Nephron (organoid): ENCODE results near the gene PGF.

ENCODE experiments used
- H3K27ac Mint-ChIP-seq, 3 experiments: 2 replicates each; pipeline ENCODE4 v1.8.0; 2020; ENCODE audit warnings: mixed read lengths in 3 of 3, mild to moderate bottlenecking in 2 of 3, moderate library complexity in 1 of 3
- H3K27me3 Mint-ChIP-seq: 2 replicates; pipeline ENCODE4 v1.8.0; 2021; ENCODE audit warnings: low read depth, mild to moderate bottlenecking, moderate library complexity, mixed read lengths
- H3K36me3 Mint-ChIP-seq: 2 replicates; pipeline ENCODE4 v1.8.0; 2020; ENCODE audit warnings: low read depth, mixed read lengths
- H3K4me1 Mint-ChIP-seq: 2 replicates; pipeline ENCODE4 v1.8.0; 2020; ENCODE audit warnings: mixed read lengths
- H3K4me3 Mint-ChIP-seq, 3 experiments: 2 replicates each; pipeline ENCODE4 v1.8.0; 2020; ENCODE audit warnings: mild to moderate bottlenecking in 3 of 3, mixed read lengths in 3 of 3, moderate library complexity in 2 of 3
- H3K9me3 Mint-ChIP-seq: 2 replicates; pipeline ENCODE4 v1.8.0; 2020; ENCODE audit warnings: mixed read lengths
- TF ChIP-seq, protein P1 (sequence below), 3 experiments: fragments of 200-600 bp; sonication (generic); IDR thresholded peaks; one replicate each; pipeline ENCODE4 v1.5.0; 2021; ENCODE audit warnings: antibody characterized with exemption in 3 of 3; ENCODE audit not compliant: unreplicated experiment in 3 of 3

Gene PGF

DNA sequence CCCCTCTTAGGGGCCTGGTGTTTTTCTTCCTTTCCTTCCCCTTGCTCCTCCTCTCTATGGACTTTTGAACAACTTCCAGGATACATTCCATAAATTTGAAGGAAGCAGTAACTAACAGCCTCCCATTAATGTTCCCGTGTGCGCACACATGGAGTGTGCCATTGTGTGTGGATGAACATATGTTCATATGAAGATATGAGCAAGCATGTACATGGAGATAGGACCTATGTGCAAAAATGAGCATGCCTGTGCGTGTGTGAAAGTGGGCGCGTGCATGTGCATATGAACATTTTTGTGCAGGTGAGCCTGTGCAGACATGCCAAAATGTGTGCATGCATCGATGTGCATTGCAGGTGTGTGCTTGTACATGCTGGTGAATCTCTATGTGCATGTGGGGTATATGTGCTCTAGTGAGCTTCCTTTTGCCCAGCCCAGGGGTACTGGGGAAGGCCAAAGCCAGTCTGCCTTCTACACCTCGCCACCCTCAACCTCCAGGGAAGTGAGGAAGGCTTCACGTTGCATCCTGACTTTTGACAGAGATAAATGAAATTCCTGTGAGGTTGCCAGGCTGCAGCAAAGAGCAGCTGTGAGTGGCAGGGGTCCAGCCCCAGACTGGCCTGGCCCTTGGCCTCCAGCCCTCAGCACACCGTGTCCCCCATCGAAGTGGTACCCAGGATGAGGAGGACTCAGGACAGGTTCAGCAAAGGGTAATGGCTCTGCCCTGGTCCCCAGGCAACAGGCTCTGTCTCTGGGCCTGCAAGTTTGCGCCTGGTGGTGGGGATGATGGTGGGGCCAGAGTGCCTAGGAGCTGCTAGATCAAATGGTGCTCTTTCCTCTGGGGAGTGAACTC is 21.1 kb upstream of the PGF start:
- Mint-ChIP-seq H3K4me3 (no peak overlapping the region), H3K9me3 (no peaks in the 10 kb centered on the region), H3K4me1 (peaks cover 71% of the 10 kb centered on the region), H3K27me3 (peaks cover 8% of the 10 kb centered on the region), H3K36me3 (no peaks in the 10 kb centered on the region), H3K27ac (peak overlapping the region in 2 of 3 experiments; percentile 63 to 77)
- TF ChIP-seq, protein P1, sequence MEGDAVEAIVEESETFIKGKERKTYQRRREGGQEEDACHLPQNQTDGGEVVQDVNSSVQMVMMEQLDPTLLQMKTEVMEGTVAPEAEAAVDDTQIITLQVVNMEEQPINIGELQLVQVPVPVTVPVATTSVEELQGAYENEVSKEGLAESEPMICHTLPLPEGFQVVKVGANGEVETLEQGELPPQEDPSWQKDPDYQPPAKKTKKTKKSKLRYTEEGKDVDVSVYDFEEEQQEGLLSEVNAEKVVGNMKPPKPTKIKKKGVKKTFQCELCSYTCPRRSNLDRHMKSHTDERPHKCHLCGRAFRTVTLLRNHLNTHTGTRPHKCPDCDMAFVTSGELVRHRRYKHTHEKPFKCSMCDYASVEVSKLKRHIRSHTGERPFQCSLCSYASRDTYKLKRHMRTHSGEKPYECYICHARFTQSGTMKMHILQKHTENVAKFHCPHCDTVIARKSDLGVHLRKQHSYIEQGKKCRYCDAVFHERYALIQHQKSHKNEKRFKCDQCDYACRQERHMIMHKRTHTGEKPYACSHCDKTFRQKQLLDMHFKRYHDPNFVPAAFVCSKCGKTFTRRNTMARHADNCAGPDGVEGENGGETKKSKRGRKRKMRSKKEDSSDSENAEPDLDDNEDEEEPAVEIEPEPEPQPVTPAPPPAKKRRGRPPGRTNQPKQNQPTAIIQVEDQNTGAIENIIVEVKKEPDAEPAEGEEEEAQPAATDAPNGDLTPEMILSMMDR (IDR thresholded peaks at IDR 0.05; ENCODE audit: unreplicated experiment in 3 of 3), result no peak

GRCh38 chr14:74975059-74975810 is 19.8 kb upstream of the PGF start:
- Mint-ChIP-seq H3K4me1 (peaks cover 58% of the 10 kb centered on the region), H3K27me3 (peaks cover 4% of the 10 kb centered on the region), H3K27ac (peak overlapping the region in 2 of 3 experiments; percentile 77 to 84), H3K9me3 (no peaks in the 10 kb centered on the region), H3K4me3 (peak overlapping the region in 1 of 3 experiments; percentile 34), H3K36me3 (no peaks in the 10 kb centered on the region)
- TF ChIP-seq, protein P1 (IDR thresholded peaks at IDR 0.05; ENCODE audit: unreplicated experiment in 3 of 3), result no peak

DNA sequence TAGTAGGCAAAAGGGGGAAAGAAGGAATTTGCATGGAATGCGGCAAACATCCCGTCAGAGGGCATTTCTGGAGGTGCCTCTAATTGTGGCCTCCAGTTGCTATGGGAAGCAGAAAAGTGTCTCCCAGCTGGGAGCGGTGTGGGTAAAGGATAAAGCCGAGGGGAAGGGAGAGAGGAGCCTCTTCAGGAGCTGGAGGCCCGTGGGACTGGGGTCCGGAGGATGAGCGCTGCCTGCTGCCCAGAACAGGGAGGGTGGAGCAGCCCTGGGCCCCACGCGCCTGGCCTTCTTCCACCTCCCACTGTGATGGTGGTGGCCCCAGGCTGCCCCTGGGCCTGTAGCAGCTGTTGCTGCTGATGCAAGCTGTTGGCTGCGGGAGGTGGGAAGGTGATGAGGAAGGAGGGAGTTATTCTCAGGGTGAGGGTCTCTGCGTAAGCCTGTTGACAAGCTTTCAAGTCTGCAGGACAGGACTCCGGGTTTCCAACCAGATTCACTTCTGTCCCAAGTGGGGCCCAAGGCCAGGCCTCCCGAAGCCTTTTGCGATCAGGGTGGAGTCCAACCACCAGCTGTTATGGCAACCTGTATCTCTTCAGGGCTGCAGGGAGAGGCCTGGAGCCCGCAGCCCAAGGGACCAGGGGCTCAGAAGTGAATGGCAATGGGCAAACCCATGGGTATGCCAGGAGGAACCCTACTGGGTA is 19.1 kb upstream of the PGF start:
- Mint-ChIP-seq H3K9me3 (no peaks in the 10 kb centered on the region), H3K36me3 (no peaks in the 10 kb centered on the region), H3K4me1 (peaks cover 51% of the 10 kb centered on the region), H3K4me3 (no peak overlapping the region), H3K27me3 (peaks cover 4% of the 10 kb centered on the region), H3K27ac (peak overlapping the region; percentile 15 to 77 (median 77))
- TF ChIP-seq, protein P1 (IDR thresholded peaks at IDR 0.05; ENCODE audit: unreplicated experiment in 3 of 3), result no peak

DNA sequence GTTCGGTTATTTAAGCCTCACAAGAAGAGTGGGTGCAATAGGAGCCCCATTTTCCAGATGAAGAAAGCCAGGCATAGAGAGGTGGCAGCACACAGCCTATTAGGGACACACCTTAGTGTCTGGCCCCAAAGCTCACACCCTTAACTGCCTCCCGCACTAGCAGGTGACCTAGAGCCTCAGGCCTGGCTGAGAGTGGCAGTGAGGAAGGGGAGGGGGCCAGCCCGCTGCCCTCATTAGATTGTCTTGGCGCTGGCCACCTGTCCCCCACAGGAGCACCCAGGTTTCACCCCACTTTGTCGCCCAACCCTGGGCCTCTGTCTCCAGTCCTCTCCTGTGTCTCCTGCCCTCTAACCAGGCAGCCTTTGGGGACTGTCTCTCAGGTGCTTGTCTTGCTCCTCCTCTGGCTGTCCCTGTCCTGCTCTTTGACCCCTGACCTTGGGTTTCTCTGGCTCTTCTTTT is 18.5 kb upstream of the PGF start:
- Mint-ChIP-seq H3K36me3 (no peaks in the 10 kb centered on the region), H3K27me3 (peaks cover 2% of the 10 kb centered on the region), H3K4me3 (no peak overlapping the region), H3K9me3 (no peaks in the 10 kb centered on the region), H3K4me1 (peaks cover 45% of the 10 kb centered on the region), H3K27ac (peak overlapping the region; percentile 15 to 77 (median 77))
- TF ChIP-seq, protein P1 (IDR thresholded peaks at IDR 0.05; ENCODE audit: unreplicated experiment in 3 of 3), result no peak

- no peak overlapping the region for H3K4me3 Mint-ChIP-seq
- H3K27me3 Mint-ChIP-seq, result no peaks in the 10 kb centered on the region
- H3K9me3 Mint-ChIP-seq, result no peaks in the 10 kb centered on the region
- H3K4me1 Mint-ChIP-seq, result peaks cover 38% of the 10 kb centered on the region
- TF ChIP-seq, protein P1 (IDR thresholded peaks at IDR 0.05; ENCODE audit: unreplicated experiment in 3 of 3), result no peak
- H3K27ac Mint-ChIP-seq, result no peak overlapping the region
- H3K36me3 Mint-ChIP-seq, result no peaks in the 10 kb centered on the region
These were observed 17.7 kb upstream of the PGF start for GRCh38 chr14:74973003-74973653.
